Ovary (tissue), 9 donors: Measurements from ENCODE around the gene PTPRH. TPM values are rescaled to one million over a fixed set of nuclear protein-coding genes. Genes with fewer than 3 reads are reported as not detected.

Experiments
- DNase-seq, 5 donors: peaks; one replicate each; pipeline ENCODE4 v3.0.0-alpha.2; 2019 to 2020
- H3K27ac ChIP-seq, 2 donors: fragments of 200-600 bp; one replicate each; pipeline versions ENCODE4 v1.5.1 to v1.8.0; 2019 to 2022
- H3K27me3 ChIP-seq: fragments of 200-600 bp; one replicate; pipeline ENCODE4 v1.8.0; 2022
- H3K36me3 ChIP-seq: fragments of 200-600 bp; sonication (generic); one replicate; pipeline ENCODE4 v1.5.1; 2019
- H3K4me1 ChIP-seq: one replicate; pipeline ENCODE4 v1.8.1; 2013; ENCODE audit warnings: mild to moderate bottlenecking, moderate library complexity; ENCODE audit not compliant: insufficient read depth
- H3K4me3 ChIP-seq: fragments of 200-600 bp; sonication (generic); one replicate; pipeline ENCODE4 v1.5.1; 2017
- H3K9me3 ChIP-seq, 2 donors: fragments of 200-600 bp in 1 of 2; sonication (generic) in 1 of 2; one replicate each; pipeline versions ENCODE4 v1.5.1 to v1.8.1; 2013 to 2019; ENCODE audit warnings: mild to moderate bottlenecking in 1 of 2, moderate library complexity in 1 of 2
- CTCF ChIP-seq, 3 donors: fragments of 450-650 bp in 2 of 3; fragments of 200-600 bp in 1 of 3; IDR thresholded peaks; one replicate each; pipeline versions ENCODE4 v1.5.1 to v1.8.0; 2016 to 2022; ENCODE audit warnings: antibody characterized with exemption in 3 of 3, mild to moderate bottlenecking in 1 of 3
- EP300 ChIP-seq: sonication (generic); formaldehyde crosslinking; IDR thresholded peaks from one replicate; pipeline ENCODE4 v1.6.1; 2017; ENCODE audit warnings: antibody characterized with exemption
- POLR2A ChIP-seq: fragments of 450-650 bp; IDR thresholded peaks from one replicate; pipeline ENCODE4 v1.6.1; 2017; ENCODE audit warnings: antibody characterized with exemption, mild to moderate bottlenecking, moderate library complexity
- WGBS, 3 donors: extraction: QIAGEN DNeasy Blood & Tissue Kit in 1 of 3; methylation state at CpG; one replicate each; pipeline versions ENCODE4 v1.1.5 to v1.1.7; 2013 to 2017; 5-methylcytosine and 5-hydroxymethylcytosine counted together
- intact Hi-C, 4 donors: fragments of 100-400 bp; cut with DNase I; formaldehyde crosslinking; loops; one replicate each; pipeline versions ENCODE4 v1.11.0 to v1.15.1; 2022 to 2023
- polyA plus RNA-seq, 2 donors: library from polyadenylated mRNA; stranded (reverse); fragments of 200-250 nt in 1 of 2; fragments of 350-450 nt in 1 of 2; fragmentation: Illumina TruSeq in 1 of 2; extraction: RNeasy Lipid Tissue Mini Kit (QIAGEN cat#74804) in 1 of 2; gene quantifications; one replicate each; pipeline ENCODE4 v1.2.3, GENCODE V29; 2013 to 2014
- total RNA-seq, 7 donors: library from RNA; depleted of rRNA in 2 of 7; stranded (reverse); fragments of >200 nt in 2 of 7; fragmentation: NEBNext Ultra II Directional in 3 of 7; extraction: Animal tissue kit (Norgen Biotek cat#: 25700) in 3 of 7; gene quantifications; one replicate each; pipeline versions ENCODE4 v1.1.0 to v1.2.4, GENCODE V29; 2016 to 2023
- donor health status: DM: no; HTN: no; CAD: no; lungs with moderate emphysema.
- donor health status: DM: no; HTN: no; CAD: no.
- donor health status: Bipolar disorder and iron deficiency.
- donor health status: DM: yes; HTN: yes; CAD: no.
- donor health status: DM: no; HTN: no; CAD: no.
- donor health status: DM: yes; HTN: yes; CAD: no.

PTPRH gene
- total and polyA plus RNA-seq, 9 donors: 0.23 to 4.6 (median 1.2) TPM

GRCh38 chr19:55199620-55200204 is 9.6 kb downstream of the PTPRH start:
- Histone ChIP-seq H3K27ac (no peak overlapping the region), H3K4me1 (no peaks in the 10 kb centered on the region), H3K36me3 (no peaks in the 10 kb centered on the region), H3K9me3 (no peaks in the 10 kb centered on the region), H3K27me3 (no peaks in the 10 kb centered on the region), H3K4me3 (no peak overlapping the region)
- 61 to 73% (median 62%) methylated on average over 5 of the region's 5 CpGs for WGBS, 3 donors
- intact Hi-C loops: no loop called here
- TF ChIP-seq EP300 (no peak), POLR2A (no peak), CTCF (IDR thresholded peaks at IDR 0.05) (no peak)
- DNase-seq: no peak

- intact Hi-C loops: no loop called here
- TF ChIP-seq EP300: no peak
- no peak for DNase-seq
- Histone ChIP-seq H3K27me3 (no peaks in the 10 kb centered on the region), H3K4me3 (no peak overlapping the region), H3K27ac (no peak overlapping the region), H3K9me3 (no peaks in the 10 kb centered on the region), H3K4me1 (no peaks in the 10 kb centered on the region), H3K36me3 (no peaks in the 10 kb centered on the region)
- 54 to 68% (median 55%) methylated on average over 5 of the region's 5 CpGs for WGBS, 3 donors
These were observed 10.7 kb downstream of the PTPRH start for GRCh38 chr19:55198651-55199050.

- Histone ChIP-seq H3K4me3 (no peak overlapping the region), H3K9me3 (no peaks in the 10 kb centered on the region), H3K27me3 (no peaks in the 10 kb centered on the region), H3K27ac (no peak overlapping the region), H3K4me1 (no peaks in the 10 kb centered on the region), H3K36me3 (no peaks in the 10 kb centered on the region)
- 58 to 68% (median 63%) methylated on average over 4 of the region's 4 CpGs for WGBS, 3 donors
- intact Hi-C loops: no loop called here
- no peak for TF ChIP-seq CTCF (IDR thresholded peaks at IDR 0.05)
- TF ChIP-seq POLR2A: no peak
- TF ChIP-seq EP300: no peak
- DNase-seq: no peak
These were observed 11.8 kb downstream of the PTPRH start for GRCh38 chr19:55197528-55197927.

- WGBS, 3 donors: 82 to 91% (median 88%) methylated on average over 10 of the region's 10 CpGs
- intact Hi-C loops: no loop called here
- DNase-seq: no peak
- TF ChIP-seq EP300 (no peak), CTCF (IDR thresholded peaks at IDR 0.05) (no peak), POLR2A (no peak)
- no peaks in the 10 kb centered on the region for H3K27me3 ChIP-seq
- no peak overlapping the region for H3K4me3 ChIP-seq
- H3K4me1 ChIP-seq: no peaks in the 10 kb centered on the region
- no peak overlapping the region for H3K27ac ChIP-seq
- no peaks in the 10 kb centered on the region for H3K9me3 ChIP-seq
- no peaks in the 10 kb centered on the region for H3K36me3 ChIP-seq
These were observed 12.5 kb downstream of the PTPRH start for GRCh38 chr19:55196803-55197202.

GRCh38 chr19:55193481-55193880 is 15.8 kb downstream of the PTPRH start:
- TF ChIP-seq EP300 (no peak), POLR2A (no peak)
- Histone ChIP-seq H3K36me3 (no peaks in the 10 kb centered on the region), H3K27ac (no peak overlapping the region), H3K9me3 (no peaks in the 10 kb centered on the region), H3K4me3 (no peak overlapping the region), H3K4me1 (no peaks in the 10 kb centered on the region), H3K27me3 (no peaks in the 10 kb centered on the region)
- intact Hi-C loops: no loop called here
- WGBS, 3 donors: 78 to 81% (median 79%) methylated on average over 12 of the region's 12 CpGs
- no peak for DNase-seq
